ENCODE results near the gene LRRC2. TPM values are rescaled to one million over a fixed set of nuclear protein-coding genes. Genes with fewer than 3 reads are reported as not detected.

Gene LRRC2
- total and polyA plus RNA-seq, 2 of the 13 experiments (the other 11 are each of a cell fraction or from before 2014, with no cell fraction given): 0.27 to 0.58 TPM

- Histone ChIP-seq H3K79me2 (ENCODE audit: insufficient read depth, low read length) (no peaks in the 10 kb centered on the region), H3K27ac (ENCODE audit: extremely low read length, insufficient read depth, low read length) (no peak overlapping the region), H3K9ac (ENCODE audit: insufficient read depth, low read depth, low read length) (no peak overlapping the region), H3K4me3 (replicated peaks in 1 of 3; ENCODE audit: insufficient read depth in 1 of 3, low read depth in 2 of 3, low read length in 3 of 3) (no peak overlapping the region), H3K27me3 (ENCODE audit: control insufficient read depth in 1 of 2, insufficient read depth in 2 of 2, low read length in 2 of 2) (peaks cover 0 to 3% of the 10 kb centered on the region in 2 experiments; a peak in 1 of 5 replicates), H3K4me2 (ENCODE audit: low read depth, low read length) (no peak overlapping the region), H3K9me3 (ENCODE audit: low read length) (no peaks in the 10 kb centered on the region), H2AFZ (ENCODE audit: low read length) (no peak overlapping the region), H3K36me3 (replicated peaks in 1 of 2; ENCODE audit: control insufficient read depth in 1 of 2, insufficient read depth in 2 of 2, low read length in 2 of 2) (no peaks in the 10 kb centered on the region), H3K4me1 (ENCODE audit: insufficient read depth, low read length) (peaks cover 14% of the 10 kb centered on the region), H4K20me1 (ENCODE audit: insufficient read depth, low read length) (no peaks in the 10 kb centered on the region)
- intact Hi-C loops (cut with micrococcal nuclease; ENCODE audit: unreplicated experiment): no loop called here
- in situ Hi-C loops (cut with HindIII; ENCODE audit: extremely low pct_ligation_motif_present, low pct_unique_long_range_greater_than_20kb): loop anchor here (10.0 kb wide), 1 partner anchor 183 kb away; no protein-coding TSS in a partner anchor
- CTCF ChIA-PET (ENCODE audit: low intra/inter-chr PET ratio, low total read pairs): no interaction called here
- BruUV-seq (replicated peaks): no TSS peak
- FAIRE-seq (no peak), DNase-seq (ENCODE audit: low spot score) (no peak), ATAC-seq (no peak)
- no peak for TF ChIP-seq ZFP41 (CRISPR knock-in tag; IDR thresholded peaks at IDR 0.05; ENCODE audit: borderline replicate concordance)
- 53% methylated on average over 4 of the region's 4 CpGs for WGBS (ENCODE audit: low lambda C conversion rate)
- POLR2A ChIA-PET: no interaction called here
Measured at GRCh38 chr3:46481636-46482035, 84.5 kb downstream of the LRRC2 start.

DNA sequence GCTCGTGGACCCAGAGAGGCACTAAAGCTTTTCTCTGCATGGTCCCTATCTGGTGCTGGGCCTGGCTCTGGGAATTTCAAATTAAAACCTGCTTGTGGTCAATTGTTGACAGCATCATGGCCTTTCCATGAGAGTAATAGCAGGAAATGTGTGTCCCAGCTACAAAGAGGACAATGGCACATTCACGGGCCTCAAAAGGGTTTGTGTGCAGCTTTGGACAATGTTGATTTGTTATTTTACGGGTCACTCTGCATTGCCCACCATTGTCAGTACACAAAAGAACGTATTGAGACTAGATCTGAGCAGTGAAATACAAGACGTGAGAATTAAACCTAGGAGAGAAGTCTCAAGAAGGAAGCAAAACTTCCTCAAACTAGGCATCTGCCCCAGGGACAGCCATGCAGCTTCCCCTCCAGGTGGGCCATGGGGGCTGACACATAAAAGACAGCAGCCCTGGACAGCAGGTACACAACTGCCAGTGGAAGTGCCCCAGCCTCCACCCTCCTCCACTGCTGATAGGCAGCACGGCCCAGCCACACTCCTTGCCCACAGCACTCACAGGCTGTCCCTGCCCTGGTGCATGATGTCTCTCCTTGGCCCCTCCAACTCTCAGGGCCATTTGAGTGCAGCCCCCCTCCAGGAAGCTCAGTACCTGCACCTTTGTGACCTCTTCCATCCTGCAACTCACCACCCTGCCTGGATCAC lies 85.5 kb downstream of the LRRC2 start:
- no peaks in the 10 kb centered on the region for H3K36me3 ChIP-seq (replicated peaks in 1 of 2; ENCODE audit: control insufficient read depth in 1 of 2, insufficient read depth in 2 of 2, low read length in 2 of 2)
- ATAC-seq: no peak
- no peak for DNase-seq (ENCODE audit: low spot score)
- ChIA-PET POLR2A (no interaction called here), CTCF (ENCODE audit: low intra/inter-chr PET ratio, low total read pairs) (no interaction called here)
- no peak overlapping the region for H3K4me3 ChIP-seq (replicated peaks in 1 of 3; ENCODE audit: insufficient read depth in 1 of 3, low read depth in 2 of 3, low read length in 3 of 3)
- intact Hi-C loops (cut with micrococcal nuclease; ENCODE audit: unreplicated experiment) (no loop called here), in situ Hi-C loops (cut with HindIII; ENCODE audit: extremely low pct_ligation_motif_present, low pct_unique_long_range_greater_than_20kb) (loop anchor here (10.0 kb wide), 1 partner anchor 184 kb away; no protein-coding TSS in a partner anchor)
- H3K27ac ChIP-seq (ENCODE audit: extremely low read length, insufficient read depth, low read length): no peak overlapping the region
- H3K9me3 ChIP-seq (ENCODE audit: low read length): no peaks in the 10 kb centered on the region
- 20% methylated on average over 5 of the region's 6 CpGs for WGBS (ENCODE audit: low lambda C conversion rate)
- H3K4me1 ChIP-seq (ENCODE audit: insufficient read depth, low read length): peaks cover 10% of the 10 kb centered on the region
- H3K27me3 ChIP-seq (ENCODE audit: control insufficient read depth in 1 of 2, insufficient read depth in 2 of 2, low read length in 2 of 2): peaks cover 0 to 3% of the 10 kb centered on the region in 2 experiments; a peak in 1 of 5 replicates
- H4K20me1 ChIP-seq (ENCODE audit: insufficient read depth, low read length): no peaks in the 10 kb centered on the region
- no peak overlapping the region for H3K4me2 ChIP-seq (ENCODE audit: low read depth, low read length)
- BruUV-seq (replicated peaks): no TSS peak
- H3K9ac ChIP-seq (ENCODE audit: insufficient read depth, low read depth, low read length): no peak overlapping the region
- FAIRE-seq: no peak
- H3K79me2 ChIP-seq (ENCODE audit: insufficient read depth, low read length): no peaks in the 10 kb centered on the region
- no peak overlapping the region for H2AFZ ChIP-seq (ENCODE audit: low read length)
- TF ChIP-seq ZNF543 (CRISPR knock-in tag; IDR thresholded peaks at IDR 0.05) (no peak), PTBP1 (IDR thresholded peaks at IDR 0.05; ENCODE audit: low read depth, low read length, poor library complexity, severe bottlenecking) (no peak), ZNF441 (CRISPR knock-in tag; IDR thresholded peaks at IDR 0.05; ENCODE audit: borderline replicate concordance) (no peak), JUN (CRISPR knock-in tag; IDR thresholded peaks at IDR 0.05) (no peak), ZNF776 (CRISPR knock-in tag; IDR thresholded peaks at IDR 0.05) (no peak), ZNF572 (CRISPR knock-in tag; IDR thresholded peaks at IDR 0.05) (no peak), STAG1 (CRISPR knock-in tag; IDR thresholded peaks at IDR 0.05) (no peak), BRCA1 (CRISPR knock-in tag; IDR thresholded peaks at IDR 0.05) (no peak), KLF11 (CRISPR knock-in tag; IDR thresholded peaks at IDR 0.05) (no peak)
- TF ChIP-seq, protein P1, sequence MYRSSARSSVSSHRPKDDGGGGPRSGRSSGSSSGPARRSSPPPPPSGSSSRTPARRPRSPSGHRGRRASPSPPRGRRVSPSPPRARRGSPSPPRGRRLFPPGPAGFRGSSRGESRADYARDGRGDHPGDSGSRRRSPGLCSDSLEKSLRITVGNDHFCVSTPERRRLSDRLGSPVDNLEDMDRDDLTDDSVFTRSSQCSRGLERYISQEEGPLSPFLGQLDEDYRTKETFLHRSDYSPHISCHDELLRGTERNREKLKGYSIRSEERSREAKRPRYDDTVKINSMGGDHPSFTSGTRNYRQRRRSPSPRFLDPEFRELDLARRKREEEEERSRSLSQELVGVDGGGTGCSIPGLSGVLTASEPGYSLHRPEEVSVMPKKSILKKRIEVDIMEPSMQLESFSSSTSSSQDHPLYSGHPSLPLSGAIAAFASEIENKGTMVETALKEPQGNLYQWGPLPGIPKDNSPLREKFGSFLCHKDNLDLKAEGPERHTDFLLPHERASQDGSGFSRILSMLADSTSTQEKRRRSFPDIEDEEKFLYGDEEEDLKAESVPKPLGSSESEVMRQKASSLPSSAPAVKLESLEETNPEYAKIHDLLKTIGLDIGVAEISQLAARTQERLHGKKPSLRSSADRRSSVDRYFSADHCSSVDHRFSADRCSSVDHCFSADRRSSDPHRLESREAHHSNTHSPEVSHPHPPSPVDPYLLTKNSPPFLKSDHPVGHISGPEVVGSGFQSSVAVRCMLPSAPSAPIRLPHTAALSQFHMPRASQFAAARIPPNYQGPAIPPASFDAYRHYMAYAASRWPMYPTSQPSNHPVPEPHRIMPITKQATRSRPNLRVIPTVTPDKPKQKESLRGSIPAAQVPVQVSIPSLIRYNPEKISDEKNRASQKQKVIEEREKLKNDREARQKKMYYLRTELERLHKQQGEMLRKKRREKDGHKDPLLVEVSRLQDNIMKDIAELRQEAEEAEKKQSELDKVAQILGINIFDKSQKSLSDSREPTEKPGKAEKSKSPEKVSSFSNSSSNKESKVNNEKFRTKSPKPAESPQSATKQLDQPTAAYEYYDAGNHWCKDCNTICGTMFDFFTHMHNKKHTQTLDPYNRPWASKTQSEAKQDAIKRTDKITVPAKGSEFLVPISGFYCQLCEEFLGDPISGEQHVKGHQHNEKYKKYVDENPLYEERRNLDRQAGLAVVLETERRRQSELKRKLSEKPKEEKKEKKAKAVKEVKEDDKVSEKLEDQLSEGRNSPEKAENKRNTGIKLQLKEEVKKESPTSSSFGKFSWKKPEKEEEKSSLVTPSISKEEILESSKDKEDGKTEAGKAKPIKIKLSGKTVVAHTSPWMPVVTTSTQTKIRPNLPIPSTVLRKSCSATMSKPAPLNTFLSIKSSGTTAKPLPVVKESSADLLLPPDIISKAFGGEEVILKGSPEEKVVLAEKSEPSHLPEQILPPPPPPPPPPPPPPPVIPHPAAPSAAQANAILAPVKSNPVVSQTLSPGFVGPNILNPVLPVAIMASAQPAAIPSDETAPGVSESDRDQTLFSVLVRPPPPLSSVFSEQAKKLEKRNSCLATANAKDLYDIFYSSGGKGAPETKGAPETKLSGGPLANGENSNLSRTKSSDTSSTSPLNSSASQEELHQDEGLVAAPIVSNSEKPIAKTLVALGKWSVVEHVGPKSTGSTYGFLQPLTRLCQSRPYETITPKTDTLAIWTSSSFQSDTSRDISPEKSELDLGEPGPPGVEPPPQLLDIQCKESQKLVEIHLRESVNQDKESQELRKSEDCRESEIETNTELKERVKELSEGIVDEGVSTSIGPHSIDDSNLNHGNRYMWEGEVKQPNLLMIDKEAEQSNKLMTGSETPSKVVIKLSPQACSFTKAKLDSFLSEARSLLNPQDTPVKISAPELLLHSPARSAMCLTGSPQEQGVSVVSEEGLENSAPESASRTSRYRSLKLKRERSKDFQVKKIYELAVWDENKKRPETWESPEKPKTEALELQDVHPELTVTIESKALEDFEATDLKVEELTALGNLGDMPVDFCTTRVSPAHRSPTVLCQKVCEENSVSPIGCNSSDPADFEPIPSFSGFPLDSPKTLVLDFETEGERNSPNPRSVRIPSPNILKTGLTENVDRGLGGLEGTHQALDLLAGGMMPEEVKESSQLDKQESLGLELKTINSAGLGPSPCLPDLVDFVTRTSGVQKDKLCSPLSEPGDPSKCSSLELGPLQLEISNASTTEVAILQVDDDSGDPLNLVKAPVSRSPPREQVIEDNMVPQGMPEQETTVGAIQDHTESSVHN (CRISPR knock-in tag; IDR thresholded peaks at IDR 0.05): no peak

Data from HepG2 (cell line).